ENCODE data around the gene RNF166.
A peak's percentile ranks its signal among the peaks of the same experiment; 100 is the strongest.

Gene RNF166, protein sequence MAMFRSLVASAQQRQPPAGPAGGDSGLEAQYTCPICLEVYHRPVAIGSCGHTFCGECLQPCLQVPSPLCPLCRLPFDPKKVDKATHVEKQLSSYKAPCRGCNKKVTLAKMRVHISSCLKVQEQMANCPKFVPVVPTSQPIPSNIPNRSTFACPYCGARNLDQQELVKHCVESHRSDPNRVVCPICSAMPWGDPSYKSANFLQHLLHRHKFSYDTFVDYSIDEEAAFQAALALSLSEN

GRCh38 chr16:88706229-88706964 lies at the start of gene RNF166, which contains the start of gene CTU2:
TSS of gene RNF166 (minus strand) at chr16:88706408. CDS start at chr16:88706325, 83 bp downstream.
TSS of gene CTU2 (plus strand) at chr16:88706503. CDS start at chr16:88706531, 28 bp downstream.
- DNase-seq (ENCODE audit: low read depth) = peak; percentile 90

- DNase-seq (ENCODE audit: low read depth) = peak; percentile 79
Measured at GRCh38 chr16:88754912-88755744, 48.9 kb upstream of the RNF166 start.

DNA sequence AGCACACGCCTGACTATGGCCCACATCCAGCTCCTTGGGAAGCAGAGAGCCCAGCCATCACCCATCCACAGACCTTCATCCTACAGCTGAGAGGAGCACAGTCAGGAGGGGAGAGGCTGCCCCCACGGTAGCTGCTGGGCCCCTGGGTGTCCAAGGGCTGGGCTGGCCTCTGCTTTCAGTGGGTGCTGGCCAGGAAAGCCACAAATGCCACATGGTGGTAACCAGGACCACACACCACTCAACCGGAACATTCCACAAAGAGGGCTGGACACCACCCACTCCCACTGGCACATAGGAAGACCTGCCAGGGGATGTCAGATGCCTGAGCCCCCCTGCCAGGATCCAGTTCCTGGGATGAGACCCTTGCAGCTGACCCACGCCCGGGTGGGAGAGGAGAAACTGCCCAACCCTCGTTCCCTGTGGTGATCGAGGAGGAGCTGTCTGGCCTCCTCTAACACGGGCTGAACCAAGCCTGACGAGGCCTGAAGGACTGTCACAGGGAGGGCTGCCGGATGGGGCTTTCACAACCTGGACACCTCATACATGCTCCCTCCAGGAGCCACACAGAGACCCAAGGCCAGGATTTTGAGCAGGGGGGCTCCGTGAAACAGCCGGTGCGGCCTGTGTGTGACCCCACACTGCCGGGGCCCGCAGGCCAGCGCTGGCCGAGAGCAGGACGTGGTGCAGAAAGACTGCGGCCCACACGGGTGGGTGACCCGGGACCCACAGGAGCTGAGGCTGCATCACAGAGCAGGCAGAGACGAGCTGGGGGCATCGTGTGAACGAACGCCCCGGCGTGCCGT lies 48.1 kb upstream of the RNF166 start:
- DNase-seq (ENCODE audit: low read depth) = no peak

GRCh38 chr16:88753602-88754001 lies 47.4 kb upstream of the RNF166 start:
- DNase-seq (ENCODE audit: low read depth) = no peak

GRCh38 chr16:88753191-88753590 lies 47.0 kb upstream of the RNF166 start:
- DNase-seq (ENCODE audit: low read depth) = no peak

- DNase-seq (ENCODE audit: low read depth) = no peak
Measured at GRCh38 chr16:88752386-88753002, 46.3 kb upstream of the RNF166 start.

- no peak for DNase-seq (ENCODE audit: low read depth)
Measured at GRCh38 chr16:88750854-88751253, 44.6 kb upstream of the RNF166 start.

GRCh38 chr16:88749358-88749757 lies 43.1 kb upstream of the RNF166 start:
- no peak for DNase-seq (ENCODE audit: low read depth)

DNA sequence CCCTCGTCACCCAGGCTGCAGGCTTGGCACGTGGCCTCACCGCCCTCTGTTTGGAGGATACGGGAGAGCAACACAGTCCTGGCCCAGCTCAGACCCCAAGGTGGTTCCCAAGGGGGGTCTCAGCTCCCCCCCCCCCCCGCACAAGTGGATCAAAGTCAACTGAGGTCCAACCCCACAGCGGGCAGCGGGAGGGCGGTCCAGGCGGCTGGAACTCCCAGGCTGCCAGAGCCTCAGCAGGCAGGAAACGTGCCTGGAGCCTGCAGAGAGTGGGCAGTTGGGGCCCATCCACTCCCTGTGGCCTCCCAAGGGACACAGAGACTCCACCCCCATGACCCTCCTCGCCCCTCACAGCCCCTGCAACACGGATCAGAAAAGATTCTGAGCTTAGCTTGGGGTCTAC lies 42.2 kb upstream of the RNF166 start:
- DNase-seq (ENCODE audit: low read depth) = no peak

GRCh38 chr16:88747588-88748301 lies 41.5 kb upstream of the RNF166 start:
- DNase-seq (ENCODE audit: low read depth) = peak; percentile 62

GRCh38 chr16:88746506-88746905 lies 40.3 kb upstream of the RNF166 start:
- no peak for DNase-seq (ENCODE audit: low read depth)

DNA sequence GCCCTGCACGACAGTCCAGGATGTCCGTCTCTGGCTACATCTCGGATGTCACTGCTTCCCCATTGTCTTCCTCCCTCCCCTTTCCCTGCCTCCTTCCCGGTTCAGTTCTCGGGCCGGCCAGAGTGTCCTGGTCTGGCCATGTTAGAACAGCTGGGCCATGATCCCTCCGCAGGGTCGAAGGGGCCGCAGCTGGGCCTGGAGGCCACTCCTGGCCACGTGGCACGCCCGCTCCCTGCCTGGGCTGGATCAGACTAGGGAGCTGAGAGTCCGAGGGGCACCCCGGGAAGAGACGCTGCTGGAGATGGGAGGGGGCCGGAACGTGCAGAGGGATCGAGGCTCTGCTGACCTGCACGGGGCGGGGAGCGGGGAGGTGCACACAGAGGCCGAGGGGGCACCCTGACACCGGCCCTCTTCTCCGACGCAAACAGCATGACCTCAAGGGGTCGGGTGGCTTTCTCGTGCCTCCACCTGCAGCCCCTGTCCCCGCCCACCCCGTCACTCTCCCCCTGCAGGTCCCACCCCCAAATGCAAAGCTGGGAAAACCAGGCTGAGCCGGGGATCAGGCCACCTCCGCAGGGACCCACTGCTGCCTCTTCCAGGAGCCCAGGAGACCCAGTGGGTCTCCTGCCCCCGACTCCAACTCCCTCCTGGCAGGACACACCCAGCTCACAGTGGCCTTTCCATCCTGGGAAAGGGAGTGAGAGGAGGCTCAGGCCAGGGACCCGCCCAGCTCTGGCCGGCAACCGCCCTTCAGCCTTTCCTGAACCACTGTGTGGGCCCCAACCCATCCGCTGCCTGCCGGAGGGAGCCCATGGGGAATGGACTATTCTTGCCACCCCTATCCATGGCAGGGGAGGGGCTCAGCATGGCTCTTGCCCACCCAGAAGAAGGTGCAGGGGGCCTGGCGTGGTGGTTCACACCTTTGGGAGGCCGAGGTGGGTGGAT lies 38.6 kb upstream of the RNF166 start:
- no peak for DNase-seq (ENCODE audit: low read depth)

- DNase-seq (ENCODE audit: low read depth) = peak; percentile 77
Measured at GRCh38 chr16:88743693-88744576, 37.7 kb upstream of the RNF166 start.

GRCh38 chr16:88742896-88743605 lies 36.8 kb upstream of the RNF166 start:
- DNase-seq (ENCODE audit: low read depth) = no peak

- no peak for DNase-seq (ENCODE audit: low read depth)
Measured at GRCh38 chr16:88741368-88741767, 35.2 kb upstream of the RNF166 start.

GRCh38 chr16:88740727-88741055 lies 34.5 kb upstream of the RNF166 start:
- DNase-seq (ENCODE audit: low read depth) = no peak

GRCh38 chr16:88739977-88740726 lies 33.9 kb upstream of the RNF166 start:
- DNase-seq (ENCODE audit: low read depth) = no peak
